H1 (cell line): ENCODE results near the gene PTMA. TPM values are rescaled to one million over a fixed set of nuclear protein-coding genes. Genes with fewer than 3 reads are reported as not detected.

Source experiments
- CTCF ChIA-PET: fragments of 300-600 bp; sonication (Branson Sonifier 250); formaldehyde crosslinking; loops from one replicate; lab custom pipeline; 2021; ENCODE audit not compliant: partially characterized antibody; lab: Charles Lee
- POLR2A ChIA-PET: fragments of 300-600 bp; sonication (Branson Sonifier 250); formaldehyde crosslinking; loops from one replicate; lab custom pipeline; 2021; ENCODE audit warnings: inconsistent platforms; ENCODE audit not compliant: partially characterized antibody; lab: Charles Lee
- DNase-seq, 2 experiments: peaks; one replicate each; pipeline versions ENCODE4 v3.0.0 to v3.0.0-alpha.2; 2010 to 2022; ENCODE audit warnings: low spot score in 2 of 2, low read depth in 1 of 2, mixed read lengths in 1 of 2
- FAIRE-seq: peaks from 2 replicates; lab custom pipeline; 2011; peaks lifted over from hg19 to GRCh38; lab: Jason Lieb, UNC
- H2AFZ ChIP-seq: 2 replicates; pipeline ENCODE4 v1.8.1; 2012; ENCODE audit warnings: low read length, inconsistent platforms
- H2AK5ac ChIP-seq: 2 replicates; pipeline ENCODE4 v1.6.1; 2013; ENCODE audit warnings: low read depth, low read length
- H2BK120ac ChIP-seq: replicated peaks from 2 replicates; pipeline ENCODE3; 2013; ENCODE audit warnings: low read depth, low read length, inconsistent platforms
- H2BK12ac ChIP-seq: 2 replicates; pipeline ENCODE4 v1.6.1; 2013; ENCODE audit warnings: low read depth, low read length
- H2BK15ac ChIP-seq: 2 replicates; pipeline ENCODE4 v1.6.1; 2013; ENCODE audit warnings: low read length
- H2BK20ac ChIP-seq: 2 replicates; pipeline ENCODE4 v1.6.1; 2013; ENCODE audit warnings: low read length
- H2BK5ac ChIP-seq: 2 replicates; pipeline ENCODE4 v1.6.1; 2013; ENCODE audit warnings: low read depth, low read length
- H3K14ac ChIP-seq: 2 replicates; pipeline ENCODE4 v1.6.1; 2013; ENCODE audit warnings: inconsistent platforms; ENCODE audit not compliant: insufficient read length
- H3K18ac ChIP-seq: 2 replicates; pipeline ENCODE4 v1.6.1; 2013; ENCODE audit warnings: low read length; ENCODE audit errors: extremely low read depth
- H3K23ac ChIP-seq: 2 replicates; pipeline ENCODE4 v1.6.1; 2013; ENCODE audit warnings: inconsistent platforms; ENCODE audit not compliant: insufficient read length
- H3K23me2 ChIP-seq: 2 replicates; pipeline ENCODE4 v1.6.1; 2013; ENCODE audit warnings: low read depth, low read length
- H3K27ac ChIP-seq: 2 replicates; pipeline ENCODE4 v1.6.1; 2011; ENCODE audit warnings: low read depth, low read length, inconsistent platforms
- H3K27me3 ChIP-seq, 4 experiments: replicated peaks in 1 of 4; 1 replicate in 1 of 4; 2 replicates in 3 of 4; pipeline versions ENCODE4 v1.6.1 to v1.8.1; 2011 to 2013; ENCODE audit warnings: low read length in 3 of 4, mild to moderate bottlenecking in 3 of 4, inconsistent platforms in 2 of 4, mixed read lengths in 2 of 4, moderate library complexity in 1 of 4; ENCODE audit not compliant: control insufficient read depth in 3 of 4, insufficient read depth in 3 of 4; ENCODE audit errors: extremely low read depth in 1 of 4
- H3K36me3 ChIP-seq, 4 experiments: 2 replicates each; pipeline versions ENCODE4 v1.6.1 to v1.8.1; 2011 to 2013; ENCODE audit warnings: mild to moderate bottlenecking in 4 of 4, low read length in 3 of 4, moderate library complexity in 2 of 4, control low read depth in 1 of 4, inconsistent platforms in 1 of 4; ENCODE audit not compliant: insufficient read depth in 4 of 4, control insufficient read depth in 2 of 4
- H3K4ac ChIP-seq: replicated peaks from 2 replicates; pipeline ENCODE3; 2013; ENCODE audit warnings: low read length, low read depth, mixed read lengths, inconsistent platforms; ENCODE audit not compliant: insufficient read length
- H3K4me1 ChIP-seq, 4 experiments: replicated peaks in 1 of 4; 1 replicate in 1 of 4; 2 replicates in 3 of 4; pipeline versions ENCODE4 v1.6.1 to v1.8.1; 2011 to 2013; ENCODE audit warnings: low read length in 3 of 4, inconsistent platforms in 2 of 4, mixed read lengths in 1 of 4; ENCODE audit not compliant: insufficient read depth in 4 of 4, control insufficient read depth in 3 of 4
- H3K4me2 ChIP-seq, 2 experiments: 2 replicates each; pipeline versions ENCODE4 v1.6.1 to v1.8.1; 2011 to 2013; ENCODE audit warnings: low read depth in 2 of 2, low read length in 2 of 2, control low read depth in 1 of 2, inconsistent platforms in 1 of 2, mild to moderate bottlenecking in 1 of 2; ENCODE audit not compliant: insufficient read depth in 1 of 2
- H3K4me3 ChIP-seq, 4 experiments: fragments of 200-600, 300-600 bp in 1 of 4; sonication (generic), shearing (Covaris generic), sonication (Bioruptor Twin) in 1 of 4; 2 replicates each; pipeline versions ENCODE4 v1.5.1 to v1.8.1; 2011 to 2016; ENCODE audit warnings: low read length in 4 of 4, low read depth in 3 of 4, control low read depth in 2 of 4, inconsistent platforms in 2 of 4, mild to moderate bottlenecking in 2 of 4, mixed read lengths in 1 of 4, moderate library complexity in 1 of 4; ENCODE audit not compliant: insufficient read depth in 2 of 4; ENCODE audit errors: extremely low read depth in 1 of 4
- H3K56ac ChIP-seq: replicated peaks from 2 replicates; pipeline ENCODE3; 2013; ENCODE audit warnings: low read depth, mild to moderate bottlenecking, mixed read lengths, low read length, inconsistent platforms; ENCODE audit not compliant: insufficient read length
- H3K79me1 ChIP-seq: 2 replicates; pipeline ENCODE4 v1.6.1; 2013; ENCODE audit warnings: low read depth, low read length, control low read depth
- H3K79me2 ChIP-seq, 2 experiments: 2 replicates each; pipeline versions ENCODE4 v1.6.1 to v1.8.1; 2012 to 2013; ENCODE audit warnings: low read length in 2 of 2, mild to moderate bottlenecking in 2 of 2, inconsistent platforms in 1 of 2; ENCODE audit not compliant: insufficient read depth in 2 of 2, control insufficient read depth in 1 of 2
- H3K9ac ChIP-seq, 4 experiments: replicated peaks in 1 of 4; 1 replicate in 1 of 4; 2 replicates in 3 of 4; pipeline versions ENCODE4 v1.6.1 to v1.8.1; 2011 to 2013; ENCODE audit warnings: low read depth in 3 of 4, low read length in 3 of 4, control low read depth in 2 of 4, mild to moderate bottlenecking in 2 of 4, moderate library complexity in 2 of 4, inconsistent platforms in 1 of 4; ENCODE audit errors: extremely low read depth in 1 of 4
- H3K9me3 ChIP-seq, 2 experiments: 2 replicates each; pipeline versions ENCODE4 v1.6.1 to v1.8.1; 2012 to 2013; ENCODE audit warnings: mild to moderate bottlenecking in 2 of 2, moderate library complexity in 2 of 2, control low read depth in 1 of 2, inconsistent platforms in 1 of 2, low read depth in 1 of 2, low read length in 1 of 2, mixed read lengths in 1 of 2; ENCODE audit not compliant: insufficient read depth in 2 of 2
- H4K20me1 ChIP-seq, 2 experiments: replicated peaks in 1 of 2; 2 replicates each; pipeline versions ENCODE3 to v1.8.1; 2011 to 2013; ENCODE audit warnings: inconsistent platforms in 2 of 2, low read length in 2 of 2, mild to moderate bottlenecking in 1 of 2; ENCODE audit not compliant: insufficient read depth in 2 of 2, control insufficient read depth in 1 of 2
- H4K5ac ChIP-seq: 2 replicates; pipeline ENCODE4 v1.6.1; 2013; ENCODE audit warnings: low read length, low read depth, mixed read lengths, inconsistent platforms; ENCODE audit not compliant: insufficient read length
- H4K8ac ChIP-seq: 2 replicates; pipeline ENCODE4 v1.8.0; 2013; ENCODE audit warnings: mild to moderate bottlenecking, moderate library complexity, low read length, inconsistent platforms; ENCODE audit not compliant: insufficient read depth; ENCODE audit errors: extremely low read depth
- H4K91ac ChIP-seq: replicated peaks from 2 replicates; pipeline ENCODE3; 2013; ENCODE audit warnings: low read length, mixed read lengths, inconsistent platforms; ENCODE audit not compliant: insufficient read length
- CREB1 ChIP-seq: IDR thresholded peaks from 2 replicates; pipeline ENCODE4 v1.6.1; 2012; ENCODE audit warnings: inconsistent platforms
- WGBS, 2 experiments: shearing (Covaris generic) in 1 of 2; methylation state at CpG; one replicate each; pipeline versions ENCODE4 v1.1.6 to v1.1.7; 2013 to 2015; ENCODE audit warnings: low lambda C conversion rate in 2 of 2, mixed read lengths in 2 of 2, inconsistent platforms in 1 of 2, low coverage in 1 of 2, missing lambda C conversion rate in 1 of 2; ENCODE audit not compliant: insufficient replicate concordance in 2 of 2, insufficient coverage in 1 of 2, insufficient read length in 1 of 2; ENCODE audit errors: extremely low coverage in 1 of 2, missing lambda C conversion rate in 1 of 2; 5-methylcytosine and 5-hydroxymethylcytosine counted together
- polyA plus RNA-seq, 7 experiments: library from polyadenylated mRNA; depleted of rRNA in 3 of 7; stranded (reverse) in 5 of 7; unstranded in 2 of 7; fragments of >200 nt in 5 of 7; fragments of 200-250 nt in 2 of 7; gene quantifications; 1 replicate in 5 of 7; 2 replicates in 1 of 7; 4 replicates in 1 of 7; pipeline versions ENCODE4 v1.2.1 to v1.2.3, GENCODE V29; 2011 to 2013; ENCODE audit warnings: missing spikeins in 2 of 7, mixed read lengths in 2 of 7
- total RNA-seq: library from RNA; stranded (reverse); fragmentation: NEBNext Ultra II Directional; extraction: Animal tissue kit (Norgen Biotek cat#: 25700); gene quantifications from 2 replicates; pipeline ENCODE4 v1.2.1, GENCODE V29; 2021

The PTMA gene
- total and polyA plus RNA-seq, 2 of the 8 experiments (the other 6 are each of a cell fraction or from before 2014, with no cell fraction given): 683 to 2,680 TPM

DNA sequence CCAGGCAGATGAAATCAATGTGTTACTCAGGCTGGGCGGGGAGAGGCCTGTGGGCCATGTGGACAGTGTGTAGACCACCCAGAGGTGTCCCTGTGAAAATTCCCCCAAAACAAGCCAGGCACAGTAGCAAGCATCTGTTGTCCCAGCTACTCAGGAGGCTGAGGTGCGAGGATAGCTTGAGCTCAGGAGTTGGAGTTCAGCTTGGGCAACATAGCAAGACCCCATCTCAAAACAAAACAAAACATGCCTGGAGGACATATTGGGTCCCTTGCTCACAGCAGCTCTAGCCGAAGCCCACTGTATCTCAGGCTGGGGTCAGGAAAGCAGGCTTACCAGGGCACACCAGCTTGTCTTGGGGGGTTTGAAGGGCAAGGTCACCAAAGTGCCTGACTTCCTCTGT lies 4.3 kb upstream of the PTMA start:
- no peak for DNase-seq
- TF ChIP-seq CREB1: no peak

More for the DNA sequence above, 4.3 kb upstream of the PTMA start:
- Histone ChIP-seq H3K36me3 (peaks cover 0 to 2% (median under 1%) of the 10 kb centered on the region in 4 experiments; a peak in 3 of 8 replicates), H2BK20ac (no peak overlapping the region), H2BK5ac (no peak overlapping the region), H2BK120ac (no peak overlapping the region), H3K4me2 (no peak overlapping the region), H3K4ac (no peak overlapping the region), H4K5ac (no peak overlapping the region), H4K20me1 (no peaks in the 10 kb centered on the region), H4K91ac (no peak overlapping the region), H3K9ac (no peak overlapping the region), H3K14ac (no peak overlapping the region), H3K27ac (no peak overlapping the region), H3K79me1 (peaks cover 5% of the 10 kb centered on the region; the same call in 1 of the 2 replicates), H2BK12ac (no peak overlapping the region), H3K18ac (no peak overlapping the region), H3K27me3 (no peaks in the 10 kb centered on the region), H3K56ac (no peak overlapping the region), H4K8ac (no peak overlapping the region), H2AFZ (no peak overlapping the region), H2BK15ac (no peak overlapping the region), H2AK5ac (no peak overlapping the region), H3K9me3 (no peaks in the 10 kb centered on the region), H3K4me1 (peaks cover 0 to 10% (median 3%) of the 10 kb centered on the region in 4 experiments; a peak in 5 of 7 replicates), H3K23me2 (peaks cover 11% of the 10 kb centered on the region), H3K4me3 (no peak overlapping the region), H3K23ac (no peak overlapping the region), H3K79me2 (peaks cover 6 to 28% of the 10 kb centered on the region in 2 experiments)
- CTCF ChIA-PET: interaction anchor here (0.6 to 7.2 kb wide), 11 partner anchors 10 to 136 kb away, joined by 3 to 135 read pairs (median 11); no protein-coding TSS in a partner anchor
- FAIRE-seq: no peak
- POLR2A ChIA-PET: interaction anchor here (1.0 to 22.8 kb wide), 5 partner anchors 11 to 91 kb away, joined by 3 to 1080 read pairs (median 5); no protein-coding TSS in a partner anchor
- 92% methylated on average over 3 of the region's 3 CpGs; no CpG with 5 or more reads in 1 of the 2 experiments for whole genome bisulfite sequencing, 2 experiments
